ENCODE results near the gene CCBE1. TPM values are rescaled to one million over a fixed set of nuclear protein-coding genes. Genes with fewer than 3 reads are reported as not detected.

The CCBE1 gene
- total and polyA plus RNA-seq, 4 donors = 0.99 to 2.7 (median 1.9) TPM

DNA sequence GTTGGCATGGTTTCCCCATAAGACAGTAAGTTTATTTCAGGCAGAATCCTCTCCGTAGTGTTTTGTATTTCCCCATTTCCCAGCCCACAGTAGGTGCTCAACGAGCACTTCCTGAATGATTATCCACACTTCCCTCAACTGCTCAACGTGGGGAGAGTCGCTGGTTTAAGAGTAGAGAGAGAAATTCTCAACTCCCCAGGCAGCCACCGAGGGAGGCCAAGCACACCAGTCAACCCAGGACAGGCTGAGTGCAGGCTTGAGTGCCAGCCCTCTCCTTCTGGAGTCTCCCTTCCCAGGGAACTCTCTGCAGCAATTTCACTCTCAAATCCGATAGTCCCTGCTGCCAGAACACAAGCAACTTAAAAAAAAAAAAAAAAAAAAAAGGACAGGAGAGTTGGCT lies 246.2 kb downstream of the CCBE1 start:
- WGBS (ENCODE audit: insufficient coverage) = 32% methylated on average over 4 of the region's 6 CpGs

DNA sequence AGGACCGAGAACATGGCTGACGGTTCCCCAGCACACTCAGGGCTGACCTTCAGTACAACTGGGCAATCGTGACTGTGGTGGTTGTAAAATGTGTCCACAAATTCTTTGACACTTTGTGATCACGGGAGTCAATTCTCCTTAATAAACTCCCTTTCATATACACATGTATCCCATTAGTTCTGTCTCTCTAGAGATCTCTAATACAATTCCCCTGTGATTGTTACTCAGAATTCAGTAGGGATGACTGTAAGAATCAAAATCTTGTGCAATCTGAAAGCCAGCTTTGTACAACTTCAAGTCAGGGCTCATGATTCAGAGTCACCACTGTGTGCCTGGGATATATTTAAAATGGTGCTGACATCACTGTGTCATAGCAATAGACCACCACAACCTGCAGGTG lies 248.7 kb downstream of the CCBE1 start:
- WGBS (ENCODE audit: insufficient coverage) = 60% methylated on average over 1 of the region's 4 CpGs
- no peak overlapping the region for H3K27ac ChIP-seq (ENCODE audit: low read depth, low read length)
- DNase-seq (ENCODE audit: low read depth in 4 of 6, low spot score in 6 of 6) = no peak
- no peaks in the 10 kb centered on the region for H3K4me1 ChIP-seq (ENCODE audit: control insufficient read depth, insufficient read depth, low read length)
- H3K9me3 ChIP-seq (ENCODE audit: control insufficient read depth, insufficient read depth, low read length) = no peaks in the 10 kb centered on the region
- no peaks in the 10 kb centered on the region for H3K27me3 ChIP-seq (ENCODE audit: control insufficient read depth, insufficient read depth, low read length)
- no peaks in the 10 kb centered on the region for H3K36me3 ChIP-seq (ENCODE audit: control insufficient read depth, insufficient read depth, low read length)
- H3K4me3 ChIP-seq (ENCODE audit: low read depth, low read length) = no peak overlapping the region

More for the DNA sequence above, 246.2 kb downstream of the CCBE1 start:
- Histone ChIP-seq H3K4me3 (ENCODE audit: low read depth, low read length) (no peak overlapping the region), H3K36me3 (ENCODE audit: control insufficient read depth, insufficient read depth, low read length) (no peaks in the 10 kb centered on the region), H3K9me3 (ENCODE audit: control insufficient read depth, insufficient read depth, low read length) (no peaks in the 10 kb centered on the region), H3K4me1 (ENCODE audit: control insufficient read depth, insufficient read depth, low read length) (peaks cover 12% of the 10 kb centered on the region), H3K27ac (ENCODE audit: low read depth, low read length) (no peak overlapping the region), H3K27me3 (ENCODE audit: control insufficient read depth, insufficient read depth, low read length) (peaks cover 2% of the 10 kb centered on the region)
- DNase-seq (ENCODE audit: low read depth in 4 of 6, low spot score in 6 of 6) = no peak

DNA sequence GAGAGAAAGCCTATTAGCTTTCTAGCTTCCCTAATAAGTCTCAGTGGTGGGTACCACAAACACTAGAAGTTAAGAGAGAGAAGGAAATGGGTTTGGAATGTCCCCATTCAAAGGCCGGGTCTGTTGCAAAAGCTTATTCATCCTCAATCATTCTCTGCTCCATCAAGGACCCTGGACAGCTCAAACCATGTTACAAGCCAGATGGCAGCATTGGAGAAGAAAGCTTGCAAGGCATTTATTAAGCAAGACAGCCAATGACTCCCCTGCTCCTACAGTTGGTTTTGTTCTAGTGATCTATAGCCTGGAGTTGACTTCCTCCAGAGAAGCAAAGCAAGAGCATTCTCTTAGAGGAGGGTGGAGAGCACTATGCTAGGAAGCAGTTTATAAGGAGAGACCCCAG lies 251.2 kb downstream of the CCBE1 start:
- H3K27ac ChIP-seq (ENCODE audit: low read depth, low read length) = no peak overlapping the region
- peak in 2 of 6 donors; percentile 51 to 56 for DNase-seq (ENCODE audit: low read depth in 4 of 6, low spot score in 6 of 6)
- H3K9me3 ChIP-seq (ENCODE audit: control insufficient read depth, insufficient read depth, low read length) = no peaks in the 10 kb centered on the region
- no CpG with 5 or more reads among the region's 1 CpG for WGBS (ENCODE audit: insufficient coverage)
- H3K4me3 ChIP-seq (ENCODE audit: low read depth, low read length) = no peak overlapping the region
- no peaks in the 10 kb centered on the region for H3K36me3 ChIP-seq (ENCODE audit: control insufficient read depth, insufficient read depth, low read length)
- H3K4me1 ChIP-seq (ENCODE audit: control insufficient read depth, insufficient read depth, low read length) = no peaks in the 10 kb centered on the region
- H3K27me3 ChIP-seq (ENCODE audit: control insufficient read depth, insufficient read depth, low read length) = no peaks in the 10 kb centered on the region

DNA sequence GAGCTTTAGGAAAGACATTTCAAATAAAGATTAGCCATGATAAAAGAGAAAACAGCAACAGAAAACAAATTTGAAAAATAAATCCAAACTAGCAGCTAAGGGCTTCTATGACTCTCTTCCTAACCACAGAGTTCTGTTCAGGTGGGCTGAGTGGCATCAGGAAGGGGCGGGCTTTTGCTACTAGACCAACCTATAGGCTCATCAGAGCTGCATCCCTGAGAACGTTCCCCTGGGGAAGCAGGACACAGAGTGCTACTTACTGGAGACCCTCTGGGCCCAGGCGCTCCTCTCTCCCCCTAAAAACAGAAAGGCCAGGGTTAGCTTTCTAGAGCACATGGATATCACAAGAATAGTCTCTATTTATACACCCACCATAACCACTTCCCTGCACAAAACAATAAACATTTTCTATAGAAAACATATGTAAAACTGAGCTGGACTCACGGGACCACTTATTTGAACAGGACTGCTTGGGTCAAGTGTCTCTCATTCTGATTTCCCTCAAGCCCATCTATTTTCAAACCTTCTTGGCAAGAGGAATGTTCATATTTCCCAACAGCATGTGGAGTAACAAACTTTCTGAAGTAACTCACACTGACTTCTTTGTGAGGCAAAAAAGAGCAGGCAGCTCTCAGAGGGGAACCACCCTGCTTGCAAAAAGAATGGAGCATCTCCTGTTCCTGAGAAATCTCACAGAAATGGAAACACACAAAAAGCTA lies 259.2 kb downstream of the CCBE1 start:
- H3K36me3 ChIP-seq (ENCODE audit: control insufficient read depth, insufficient read depth, low read length) = no peaks in the 10 kb centered on the region
- H3K27ac ChIP-seq (ENCODE audit: low read depth, low read length) = no peak overlapping the region
- H3K27me3 ChIP-seq (ENCODE audit: control insufficient read depth, insufficient read depth, low read length) = no peaks in the 10 kb centered on the region
- no peaks in the 10 kb centered on the region for H3K9me3 ChIP-seq (ENCODE audit: control insufficient read depth, insufficient read depth, low read length)
- no peak overlapping the region for H3K4me3 ChIP-seq (ENCODE audit: low read depth, low read length)
- 70% methylated on average over 4 of the region's 4 CpGs for WGBS (ENCODE audit: insufficient coverage)
- H3K4me1 ChIP-seq (ENCODE audit: control insufficient read depth, insufficient read depth, low read length) = no peaks in the 10 kb centered on the region
- DNase-seq (ENCODE audit: low read depth in 4 of 6, low spot score in 6 of 6) = no peak

- DNase-seq (ENCODE audit: low read depth in 4 of 6, low spot score in 6 of 6) = peak in 1 of 6 donors; percentile 20
- Histone ChIP-seq H3K4me1 (ENCODE audit: control insufficient read depth, insufficient read depth, low read length) (no peaks in the 10 kb centered on the region), H3K4me3 (ENCODE audit: low read depth, low read length) (no peak overlapping the region), H3K36me3 (ENCODE audit: control insufficient read depth, insufficient read depth, low read length) (no peaks in the 10 kb centered on the region), H3K27ac (ENCODE audit: low read depth, low read length) (no peak overlapping the region), H3K9me3 (ENCODE audit: control insufficient read depth, insufficient read depth, low read length) (no peaks in the 10 kb centered on the region), H3K27me3 (ENCODE audit: control insufficient read depth, insufficient read depth, low read length) (no peaks in the 10 kb centered on the region)
- 80% methylated on average over 1 of the region's 5 CpGs for WGBS (ENCODE audit: insufficient coverage)
Observed at GRCh38 chr18:59432803-59433597, 264.2 kb downstream of the CCBE1 start.

DNA sequence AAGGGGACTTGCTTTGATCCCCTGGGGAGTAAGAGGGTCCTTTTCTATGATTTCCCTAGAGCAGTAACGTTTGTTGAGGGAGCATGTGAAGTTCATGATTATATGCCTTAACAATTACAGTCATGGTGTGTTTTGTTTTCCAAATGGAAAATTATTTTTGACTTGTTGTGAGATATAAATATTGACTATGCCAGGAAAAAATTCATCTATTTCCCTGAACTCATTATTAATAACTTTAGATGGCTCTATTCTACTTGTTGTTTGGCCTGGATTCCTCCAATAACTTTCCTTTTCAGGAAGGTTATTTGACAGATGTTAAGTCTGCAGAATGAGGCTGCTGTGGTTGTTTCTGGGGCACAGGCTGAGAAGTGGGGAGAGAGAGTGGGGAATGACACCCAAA lies 266.1 kb downstream of the CCBE1 start:
- DNase-seq (ENCODE audit: low read depth in 4 of 6, low spot score in 6 of 6) = no peak
- no peak overlapping the region for H3K4me3 ChIP-seq (ENCODE audit: low read depth, low read length)
- H3K9me3 ChIP-seq (ENCODE audit: control insufficient read depth, insufficient read depth, low read length) = no peaks in the 10 kb centered on the region
- WGBS (ENCODE audit: insufficient coverage) = no CpG with 5 or more reads among the region's 1 CpG
- H3K36me3 ChIP-seq (ENCODE audit: control insufficient read depth, insufficient read depth, low read length) = no peaks in the 10 kb centered on the region
- no peak overlapping the region for H3K27ac ChIP-seq (ENCODE audit: low read depth, low read length)
- H3K27me3 ChIP-seq (ENCODE audit: control insufficient read depth, insufficient read depth, low read length) = no peaks in the 10 kb centered on the region
- H3K4me1 ChIP-seq (ENCODE audit: control insufficient read depth, insufficient read depth, low read length) = no peaks in the 10 kb centered on the region

DNA sequence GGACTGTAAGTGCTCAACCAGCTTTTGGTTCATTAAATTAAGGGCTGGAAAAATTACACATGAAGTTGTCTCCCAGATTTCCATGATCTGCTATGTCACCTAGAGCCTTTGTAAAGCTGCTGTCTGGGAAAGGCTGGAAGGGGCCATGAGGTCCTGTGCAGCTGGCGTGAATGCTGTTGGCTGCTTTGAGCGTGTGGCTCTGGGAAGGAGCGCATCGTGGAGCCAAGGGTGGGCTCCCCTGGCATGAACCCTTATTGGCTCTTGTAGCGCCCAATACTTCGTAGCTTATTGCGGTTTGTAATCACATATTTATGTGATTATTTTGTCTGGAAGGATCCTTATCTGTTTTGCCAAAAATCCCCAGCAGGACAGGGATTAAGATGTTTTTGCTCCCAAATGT lies 267.6 kb downstream of the CCBE1 start:
- H3K27me3 ChIP-seq (ENCODE audit: control insufficient read depth, insufficient read depth, low read length) = no peaks in the 10 kb centered on the region
- 90% methylated on average over 6 of the region's 7 CpGs for WGBS (ENCODE audit: insufficient coverage)
- no peak overlapping the region for H3K27ac ChIP-seq (ENCODE audit: low read depth, low read length)
- no peaks in the 10 kb centered on the region for H3K36me3 ChIP-seq (ENCODE audit: control insufficient read depth, insufficient read depth, low read length)
- no peaks in the 10 kb centered on the region for H3K9me3 ChIP-seq (ENCODE audit: control insufficient read depth, insufficient read depth, low read length)
- H3K4me1 ChIP-seq (ENCODE audit: control insufficient read depth, insufficient read depth, low read length) = no peaks in the 10 kb centered on the region
- no peak overlapping the region for H3K4me3 ChIP-seq (ENCODE audit: low read depth, low read length)
- DNase-seq (ENCODE audit: low read depth in 4 of 6, low spot score in 6 of 6) = no peak

GRCh38 chr18:59428018-59428417 lies 269.2 kb downstream of the CCBE1 start:
- H3K4me3 ChIP-seq (ENCODE audit: low read depth, low read length) = no peak overlapping the region
- no peaks in the 10 kb centered on the region for H3K36me3 ChIP-seq (ENCODE audit: control insufficient read depth, insufficient read depth, low read length)
- no peaks in the 10 kb centered on the region for H3K4me1 ChIP-seq (ENCODE audit: control insufficient read depth, insufficient read depth, low read length)
- WGBS (ENCODE audit: insufficient coverage) = no CpG with 5 or more reads among the region's 1 CpG
- H3K27ac ChIP-seq (ENCODE audit: low read depth, low read length) = no peak overlapping the region
- no peaks in the 10 kb centered on the region for H3K27me3 ChIP-seq (ENCODE audit: control insufficient read depth, insufficient read depth, low read length)
- DNase-seq (ENCODE audit: low read depth in 4 of 6, low spot score in 6 of 6) = peak in 1 of 6 donors; percentile 42
- H3K9me3 ChIP-seq (ENCODE audit: control insufficient read depth, insufficient read depth, low read length) = no peaks in the 10 kb centered on the region

DNA sequence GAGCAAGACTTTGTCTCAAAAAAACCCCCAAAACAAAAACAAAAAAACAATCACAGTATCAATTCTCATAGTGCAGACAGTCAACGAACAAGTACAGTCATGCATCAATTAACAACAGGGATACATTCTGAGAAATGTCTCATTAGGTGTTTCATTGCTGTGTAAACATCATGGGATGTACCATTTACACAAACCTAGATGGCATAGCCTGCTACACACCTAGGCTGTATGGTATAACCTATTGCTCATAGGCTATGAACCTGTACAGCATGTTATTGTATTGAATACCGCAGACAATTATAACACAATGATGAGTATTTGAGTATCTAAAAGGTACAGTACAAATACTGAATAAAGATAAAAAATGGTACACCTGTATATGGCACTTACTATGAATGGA lies 270.4 kb downstream of the CCBE1 start:
- Histone ChIP-seq H3K36me3 (ENCODE audit: control insufficient read depth, insufficient read depth, low read length) (no peaks in the 10 kb centered on the region), H3K9me3 (ENCODE audit: control insufficient read depth, insufficient read depth, low read length) (no peaks in the 10 kb centered on the region), H3K4me1 (ENCODE audit: control insufficient read depth, insufficient read depth, low read length) (no peaks in the 10 kb centered on the region), H3K4me3 (ENCODE audit: low read depth, low read length) (no peak overlapping the region), H3K27me3 (ENCODE audit: control insufficient read depth, insufficient read depth, low read length) (no peaks in the 10 kb centered on the region), H3K27ac (ENCODE audit: low read depth, low read length) (no peak overlapping the region)
- DNase-seq (ENCODE audit: low read depth in 4 of 6, low spot score in 6 of 6) = no peak
- WGBS (ENCODE audit: insufficient coverage) = no CpG with 5 or more reads among the region's 2 CpGs

GRCh38 chr18:59423259-59423658 lies 274.0 kb downstream of the CCBE1 start:
- 80% methylated on average over 2 of the region's 2 CpGs for WGBS (ENCODE audit: insufficient coverage)

More at GRCh38 chr18:59423259-59423658, 274.0 kb downstream of the CCBE1 start:
- H3K27ac ChIP-seq (ENCODE audit: low read depth, low read length) = no peak overlapping the region
- H3K36me3 ChIP-seq (ENCODE audit: control insufficient read depth, insufficient read depth, low read length) = no peaks in the 10 kb centered on the region
- H3K4me3 ChIP-seq (ENCODE audit: low read depth, low read length) = no peak overlapping the region
- DNase-seq (ENCODE audit: low read depth in 4 of 6, low spot score in 6 of 6) = no peak
- peaks cover 2% of the 10 kb centered on the region for H3K27me3 ChIP-seq (ENCODE audit: control insufficient read depth, insufficient read depth, low read length)
- H3K4me1 ChIP-seq (ENCODE audit: control insufficient read depth, insufficient read depth, low read length) = no peaks in the 10 kb centered on the region
- no peaks in the 10 kb centered on the region for H3K9me3 ChIP-seq (ENCODE audit: control insufficient read depth, insufficient read depth, low read length)
